H9 (cell line): ENCODE measurements around the gene INPP5A. TPM values are rescaled to one million over a fixed set of nuclear protein-coding genes. Genes with fewer than 3 reads are reported as not detected.
A peak's percentile ranks its signal among the peaks of the same experiment; 100 is the strongest.

Source experiments
- DNase-seq: peaks from one replicate; pipeline ENCODE4 v3.0.0-alpha.2; 2017
- H2AFZ ChIP-seq: one replicate; pipeline ENCODE4 v1.6.1; 2013; ENCODE audit warnings: mild to moderate bottlenecking, low read length, control low read depth, moderate library complexity
- H2AK5ac ChIP-seq: 2 replicates; pipeline ENCODE4 v1.6.1; 2013; ENCODE audit warnings: low read length, control low read depth, mixed read lengths; ENCODE audit not compliant: insufficient read length
- H2BK120ac ChIP-seq: one replicate; pipeline ENCODE4 v1.6.1; 2013; ENCODE audit warnings: low read depth, mild to moderate bottlenecking, low read length, control low read depth, inconsistent platforms; ENCODE audit not compliant: poor library complexity, severe bottlenecking
- H2BK12ac ChIP-seq: 2 replicates; pipeline ENCODE4 v1.6.1; 2013; ENCODE audit warnings: low read length, control low read depth, mixed read lengths, low read depth; ENCODE audit not compliant: insufficient read length
- H2BK15ac ChIP-seq: 2 replicates; pipeline ENCODE4 v1.6.1; 2013; ENCODE audit warnings: low read depth, low read length, control low read depth
- H2BK20ac ChIP-seq: one replicate; pipeline ENCODE4 v1.6.1; 2013; ENCODE audit warnings: low read depth, mild to moderate bottlenecking, low read length, control low read depth, inconsistent platforms; ENCODE audit not compliant: poor library complexity, severe bottlenecking
- H2BK5ac ChIP-seq: 2 replicates; pipeline ENCODE4 v1.6.1; 2013; ENCODE audit warnings: low read length, control low read depth, mixed read lengths; ENCODE audit not compliant: insufficient read length
- H3K14ac ChIP-seq: 2 replicates; pipeline ENCODE4 v1.6.1; 2013; ENCODE audit warnings: low read length, control low read depth; ENCODE audit not compliant: insufficient read depth
- H3K18ac ChIP-seq: 2 replicates; pipeline ENCODE4 v1.6.1; 2013; ENCODE audit warnings: low read depth, mild to moderate bottlenecking, mixed read lengths, low read length, control low read depth; ENCODE audit not compliant: insufficient read length
- H3K23ac ChIP-seq: 2 replicates; pipeline ENCODE4 v1.6.1; 2013; ENCODE audit warnings: low read length, control low read depth, mixed read lengths, low read depth; ENCODE audit not compliant: insufficient read length
- H3K23me2 ChIP-seq: 2 replicates; pipeline ENCODE4 v1.6.1; 2013; ENCODE audit warnings: low read depth, mild to moderate bottlenecking, mixed read lengths, low read length, control low read depth; ENCODE audit not compliant: insufficient read length, poor library complexity, severe bottlenecking
- H3K27ac ChIP-seq: 2 replicates; pipeline ENCODE4 v1.5.1; 2013; ENCODE audit warnings: low read length, control low read depth, mixed read lengths, low read depth; ENCODE audit not compliant: insufficient read length
- H3K27me3 ChIP-seq: 2 replicates; pipeline ENCODE4 v1.6.1; 2013; ENCODE audit warnings: low read length, control low read depth, inconsistent platforms; ENCODE audit not compliant: insufficient read depth
- H3K4ac ChIP-seq: 2 replicates; pipeline ENCODE4 v1.6.1; 2013; ENCODE audit warnings: low read depth, mild to moderate bottlenecking, control low read depth, inconsistent platforms, low read length, moderate library complexity
- H3K4me1 ChIP-seq: 2 replicates; pipeline ENCODE4 v1.6.1; 2013; ENCODE audit warnings: low read length, control low read depth, inconsistent platforms; ENCODE audit not compliant: insufficient read depth
- H3K4me2 ChIP-seq: 2 replicates; pipeline ENCODE4 v1.6.1; 2013; ENCODE audit warnings: low read length, control low read depth, mixed read lengths; ENCODE audit not compliant: insufficient read length, insufficient read depth
- H3K56ac ChIP-seq: 2 replicates; pipeline ENCODE4 v1.6.1; 2013; ENCODE audit warnings: low read depth, mild to moderate bottlenecking, mixed read lengths, low read length, control low read depth; ENCODE audit not compliant: insufficient read length
- H3K79me1 ChIP-seq: 2 replicates; pipeline ENCODE4 v1.6.1; 2013; ENCODE audit warnings: low read depth, mild to moderate bottlenecking, moderate library complexity, low read length, control low read depth, inconsistent platforms; ENCODE audit not compliant: insufficient read depth, poor library complexity, severe bottlenecking
- H3K79me2 ChIP-seq: 2 replicates; pipeline ENCODE4 v1.6.1; 2013; ENCODE audit warnings: low read length, control low read depth, inconsistent platforms; ENCODE audit not compliant: insufficient read depth
- H3K9ac ChIP-seq: 2 replicates; pipeline ENCODE4 v1.6.1; 2013; ENCODE audit warnings: low read length, control low read depth, mixed read lengths; ENCODE audit not compliant: insufficient read length; ENCODE audit errors: extremely low read depth
- H3K9me3 ChIP-seq: one replicate; pipeline ENCODE4 v1.6.1; 2013; ENCODE audit warnings: low read depth, low read length, inconsistent platforms; ENCODE audit not compliant: control insufficient read depth
- H3T11ph ChIP-seq: one replicate; pipeline ENCODE4 v1.6.1; 2013; ENCODE audit warnings: mild to moderate bottlenecking, low read length, control low read depth, inconsistent platforms
- H4K20me1 ChIP-seq: one replicate; pipeline ENCODE4 v1.6.1; 2013; ENCODE audit not compliant: control insufficient read depth, insufficient read length, insufficient read depth
- H4K5ac ChIP-seq: 2 replicates; pipeline ENCODE4 v1.6.1; 2013; ENCODE audit warnings: low read depth, mild to moderate bottlenecking, mixed read lengths, low read length, control low read depth; ENCODE audit not compliant: insufficient read length
- H4K8ac ChIP-seq: replicated peaks from 2 replicates; pipeline ENCODE4 v1.6.1; 2013; ENCODE audit warnings: low read length, control low read depth, mixed read lengths, low read depth; ENCODE audit not compliant: insufficient read length
- H4K91ac ChIP-seq: 2 replicates; pipeline ENCODE4 v1.6.1; 2013; ENCODE audit warnings: low read depth, mild to moderate bottlenecking, moderate library complexity, mixed read lengths, low read length, control low read depth; ENCODE audit not compliant: insufficient read length
- H3K27ac Mint-ChIP-seq, 3 experiments: 2 replicates in 2 of 3; 3 replicates in 1 of 3; pipeline ENCODE4 v1.8.0; 2020 to 2021; ENCODE audit warnings: mixed read lengths in 3 of 3, mild to moderate bottlenecking in 1 of 3, moderate library complexity in 1 of 3
- H3K27me3 Mint-ChIP-seq: 2 replicates; pipeline ENCODE4 v1.8.0; 2021; ENCODE audit warnings: low read depth, mild to moderate bottlenecking, moderate library complexity, mixed read lengths
- H3K36me3 Mint-ChIP-seq, 3 experiments: 2 replicates in 2 of 3; 3 replicates in 1 of 3; pipeline ENCODE4 v1.8.0; 2020 to 2021; ENCODE audit warnings: low read depth in 3 of 3, mixed read lengths in 3 of 3; ENCODE audit not compliant: insufficient read depth in 1 of 3
- H3K4me1 Mint-ChIP-seq, 2 experiments: 2 replicates each; pipeline ENCODE4 v1.8.0; 2020; ENCODE audit warnings: mixed read lengths in 2 of 2
- H3K4me3 Mint-ChIP-seq, 2 experiments: 2 replicates in 1 of 2; 3 replicates in 1 of 2; pipeline ENCODE4 v1.8.0; 2020 to 2021; ENCODE audit warnings: mild to moderate bottlenecking in 2 of 2, mixed read lengths in 2 of 2, moderate library complexity in 1 of 2
- H3K9me3 Mint-ChIP-seq, 2 experiments: 2 replicates in 1 of 2; 3 replicates in 1 of 2; pipeline ENCODE4 v1.8.0; 2020; ENCODE audit warnings: mild to moderate bottlenecking in 2 of 2, mixed read lengths in 2 of 2, moderate library complexity in 1 of 2
- WGBS: extraction: QIAGEN DNeasy Blood & Tissue Kit; methylation state at CpG from one replicate; pipeline ENCODE4 v1.1.7; 2013; ENCODE audit warnings: missing lambda C conversion rate, low lambda C conversion rate, mixed read lengths; ENCODE audit not compliant: insufficient read length; ENCODE audit errors: extremely low coverage; 5-methylcytosine and 5-hydroxymethylcytosine counted together
- total RNA-seq: library from RNA; stranded (reverse); gene quantifications from 2 replicates; pipeline ENCODE4 v1.2.1, GENCODE V29; 2021
- TF ChIP-seq, protein P1 (sequence below): fragments of 200-600 bp; sonication (generic); conservative IDR thresholded peaks from 3 replicates; pipeline ENCODE4 v1.8.0; 2021; ENCODE audit warnings: antibody characterized with exemption, mild to moderate bottlenecking

The INPP5A gene
- total RNA-seq, 1 experiment from 2014 or later, result 17.7 TPM

DNA sequence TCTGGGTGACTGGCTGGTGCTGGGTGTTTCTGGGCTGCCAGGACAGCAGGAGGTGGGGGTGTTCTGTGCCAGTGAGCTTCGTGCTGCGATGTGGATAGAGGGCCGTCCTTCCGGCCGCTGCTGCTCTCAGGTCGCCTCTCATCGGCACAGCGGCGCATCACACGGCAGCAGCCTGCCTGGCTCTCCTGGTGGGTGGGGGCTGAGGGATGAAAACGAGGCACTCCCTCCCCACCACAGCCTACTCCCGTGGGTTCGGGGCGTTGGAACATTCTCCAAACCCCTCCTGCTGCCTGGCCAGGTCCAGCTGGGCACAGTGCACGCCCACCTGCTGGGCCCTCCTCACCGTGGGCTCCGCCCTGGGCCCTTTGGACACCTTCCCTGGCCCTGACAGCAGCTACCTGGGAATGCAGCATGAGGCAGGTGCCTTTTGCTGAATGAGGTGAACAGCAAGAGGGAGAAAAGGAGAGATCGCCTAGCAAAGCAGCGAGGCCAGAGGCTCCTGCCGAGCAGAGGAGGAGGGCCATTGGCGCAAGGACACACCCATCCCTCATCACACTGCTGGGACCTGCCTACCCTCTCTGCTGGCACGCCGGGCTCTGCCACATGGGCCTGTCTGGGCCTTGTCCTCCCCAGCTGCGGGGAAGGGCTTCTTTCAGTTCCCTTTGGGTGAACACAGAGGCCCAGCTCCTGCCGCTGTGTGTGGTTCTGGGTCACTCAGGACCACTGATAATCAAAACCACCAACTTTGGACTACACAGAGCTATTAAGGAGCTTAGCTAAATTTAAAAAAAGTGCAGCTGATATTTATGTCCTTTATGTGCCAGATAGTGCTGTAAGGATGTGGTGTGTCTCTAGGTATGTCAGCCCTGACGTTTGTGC, 33.4 kb downstream of the INPP5A start:
- no peak overlapping the region for H2BK12ac ChIP-seq
- H3K18ac ChIP-seq, result peak overlapping the region; percentile 48
- no peak overlapping the region for H2AFZ ChIP-seq
- Mint-ChIP-seq H3K27me3 (no peaks in the 10 kb centered on the region), H3K4me3 (no peak overlapping the region), H3K36me3 (no peaks in the 10 kb centered on the region), H3K9me3 (no peaks in the 10 kb centered on the region; a peak in 1 of 5 replicates), H3K4me1 (peaks cover 10 to 18% of the 10 kb centered on the region in 2 experiments), H3K27ac (no peak overlapping the region)
- peaks cover 3% of the 10 kb centered on the region; the same call in 1 of the 2 replicates for H3K4me1 ChIP-seq
- no peak overlapping the region for H2BK5ac ChIP-seq
- H3K4ac ChIP-seq, result no peak overlapping the region
- no peak overlapping the region for H3K56ac ChIP-seq
- no peak overlapping the region for H3K9ac ChIP-seq
- H3K27ac ChIP-seq, result no peak overlapping the region
- no peak overlapping the region for H4K91ac ChIP-seq
- H3K79me2 ChIP-seq, result peaks cover 3% of the 10 kb centered on the region; the same call in 1 of the 2 replicates
- H2BK15ac ChIP-seq, result no peak overlapping the region
- no peak for DNase-seq
- H3K4me2 ChIP-seq, result no peak overlapping the region
- no peak overlapping the region for H3T11ph ChIP-seq
- H3K14ac ChIP-seq, result peak overlapping the region; percentile 53; the same call in 1 of the 2 replicates
- no peak overlapping the region for H2AK5ac ChIP-seq
- no peak overlapping the region for H4K5ac ChIP-seq
- H3K27me3 ChIP-seq, result no peaks in the 10 kb centered on the region
- no peaks in the 10 kb centered on the region for H3K9me3 ChIP-seq
- WGBS, result no CpG with 5 or more reads among the region's 26 CpGs
- H3K23me2 ChIP-seq, result no peaks in the 10 kb centered on the region
- H4K20me1 ChIP-seq, result peaks cover 6% of the 10 kb centered on the region
- no peak overlapping the region for H2BK20ac ChIP-seq
- no peak overlapping the region for H2BK120ac ChIP-seq
- no peaks in the 10 kb centered on the region for H3K79me1 ChIP-seq
- TF ChIP-seq, protein P1, sequence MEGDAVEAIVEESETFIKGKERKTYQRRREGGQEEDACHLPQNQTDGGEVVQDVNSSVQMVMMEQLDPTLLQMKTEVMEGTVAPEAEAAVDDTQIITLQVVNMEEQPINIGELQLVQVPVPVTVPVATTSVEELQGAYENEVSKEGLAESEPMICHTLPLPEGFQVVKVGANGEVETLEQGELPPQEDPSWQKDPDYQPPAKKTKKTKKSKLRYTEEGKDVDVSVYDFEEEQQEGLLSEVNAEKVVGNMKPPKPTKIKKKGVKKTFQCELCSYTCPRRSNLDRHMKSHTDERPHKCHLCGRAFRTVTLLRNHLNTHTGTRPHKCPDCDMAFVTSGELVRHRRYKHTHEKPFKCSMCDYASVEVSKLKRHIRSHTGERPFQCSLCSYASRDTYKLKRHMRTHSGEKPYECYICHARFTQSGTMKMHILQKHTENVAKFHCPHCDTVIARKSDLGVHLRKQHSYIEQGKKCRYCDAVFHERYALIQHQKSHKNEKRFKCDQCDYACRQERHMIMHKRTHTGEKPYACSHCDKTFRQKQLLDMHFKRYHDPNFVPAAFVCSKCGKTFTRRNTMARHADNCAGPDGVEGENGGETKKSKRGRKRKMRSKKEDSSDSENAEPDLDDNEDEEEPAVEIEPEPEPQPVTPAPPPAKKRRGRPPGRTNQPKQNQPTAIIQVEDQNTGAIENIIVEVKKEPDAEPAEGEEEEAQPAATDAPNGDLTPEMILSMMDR, result no peak
- H4K8ac ChIP-seq, result no peak overlapping the region
- H3K23ac ChIP-seq, result no peak overlapping the region
